ENCODE data around the gene VGLL4. TPM values are rescaled to one million over a fixed set of nuclear protein-coding genes. Genes with fewer than 3 reads are reported as not detected.
"Not testable (repeated sequence)": the region's sequence is repeated elsewhere in the genome, so short reads cannot be mapped to it uniquely, and the experiment has no call there.

The VGLL4 gene
- total RNA-seq, 2 donors from 2014 or later, result 87.2 to 203 TPM

DNA sequence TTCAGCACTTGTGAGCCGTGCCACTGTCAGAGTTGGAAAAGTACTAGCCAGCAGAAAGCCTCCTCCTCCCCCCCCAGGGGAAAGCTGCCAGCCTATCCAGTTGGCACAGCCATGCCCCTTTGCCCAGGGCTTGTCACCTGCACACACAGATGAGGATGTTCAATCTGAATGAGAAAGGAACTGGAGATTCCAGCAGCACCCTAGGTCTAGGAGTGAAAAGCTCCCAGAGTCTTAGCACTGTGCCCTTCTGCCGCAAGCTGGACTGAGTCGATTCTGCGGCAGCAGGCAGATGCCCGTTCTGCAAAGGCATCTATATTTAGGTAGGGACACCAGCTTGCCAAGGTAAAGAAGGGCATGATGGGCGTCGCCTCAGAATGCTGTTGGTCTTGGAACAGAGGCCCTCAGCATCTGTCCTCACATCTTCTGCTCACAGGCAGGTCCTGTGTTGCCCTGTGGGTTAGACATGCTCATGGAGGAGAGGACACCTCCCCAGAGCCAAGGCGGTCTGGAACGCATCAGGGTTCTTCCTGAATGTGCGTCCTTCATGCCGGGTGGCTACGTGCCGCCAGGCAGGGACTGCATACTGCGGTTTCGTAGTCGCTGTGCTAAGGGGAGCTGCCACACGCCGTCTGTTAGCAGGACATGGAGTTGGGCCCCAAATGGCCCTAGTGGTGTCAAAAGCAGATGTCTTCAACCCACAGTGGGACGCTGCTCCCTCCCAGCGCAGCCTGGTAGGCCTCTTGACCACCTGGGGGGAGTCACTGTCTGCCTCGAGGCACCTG is 109.5 kb downstream of the VGLL4 start:
- Histone ChIP-seq H3K27me3 (replicated peaks; ENCODE audit: insufficient read depth) (no peaks in the 10 kb centered on the region), H3K4me1 (replicated peaks) (peaks cover 5% of the 10 kb centered on the region), H3K36me3 (no peaks in the 10 kb centered on the region), H3K4me3 (no peak overlapping the region), H3K27ac (no peak overlapping the region), H3K9me3 (no peaks in the 10 kb centered on the region)
- DNase-seq (ENCODE audit: low spot score), result peak; percentile 59
- intact Hi-C loops (cut with DNase I), result no loop called here
- 64% methylated on average over 21 of the region's 21 CpGs for WGBS
- TF ChIP-seq, protein P1, sequence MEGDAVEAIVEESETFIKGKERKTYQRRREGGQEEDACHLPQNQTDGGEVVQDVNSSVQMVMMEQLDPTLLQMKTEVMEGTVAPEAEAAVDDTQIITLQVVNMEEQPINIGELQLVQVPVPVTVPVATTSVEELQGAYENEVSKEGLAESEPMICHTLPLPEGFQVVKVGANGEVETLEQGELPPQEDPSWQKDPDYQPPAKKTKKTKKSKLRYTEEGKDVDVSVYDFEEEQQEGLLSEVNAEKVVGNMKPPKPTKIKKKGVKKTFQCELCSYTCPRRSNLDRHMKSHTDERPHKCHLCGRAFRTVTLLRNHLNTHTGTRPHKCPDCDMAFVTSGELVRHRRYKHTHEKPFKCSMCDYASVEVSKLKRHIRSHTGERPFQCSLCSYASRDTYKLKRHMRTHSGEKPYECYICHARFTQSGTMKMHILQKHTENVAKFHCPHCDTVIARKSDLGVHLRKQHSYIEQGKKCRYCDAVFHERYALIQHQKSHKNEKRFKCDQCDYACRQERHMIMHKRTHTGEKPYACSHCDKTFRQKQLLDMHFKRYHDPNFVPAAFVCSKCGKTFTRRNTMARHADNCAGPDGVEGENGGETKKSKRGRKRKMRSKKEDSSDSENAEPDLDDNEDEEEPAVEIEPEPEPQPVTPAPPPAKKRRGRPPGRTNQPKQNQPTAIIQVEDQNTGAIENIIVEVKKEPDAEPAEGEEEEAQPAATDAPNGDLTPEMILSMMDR (IDR thresholded peaks at IDR 0.05), result no peak
- TF ChIP-seq POLR2A (IDR thresholded peaks at IDR 0.05) (no peak), POLR2AphosphoS5 (IDR thresholded peaks at IDR 0.05) (peak; percentile 24)

DNA sequence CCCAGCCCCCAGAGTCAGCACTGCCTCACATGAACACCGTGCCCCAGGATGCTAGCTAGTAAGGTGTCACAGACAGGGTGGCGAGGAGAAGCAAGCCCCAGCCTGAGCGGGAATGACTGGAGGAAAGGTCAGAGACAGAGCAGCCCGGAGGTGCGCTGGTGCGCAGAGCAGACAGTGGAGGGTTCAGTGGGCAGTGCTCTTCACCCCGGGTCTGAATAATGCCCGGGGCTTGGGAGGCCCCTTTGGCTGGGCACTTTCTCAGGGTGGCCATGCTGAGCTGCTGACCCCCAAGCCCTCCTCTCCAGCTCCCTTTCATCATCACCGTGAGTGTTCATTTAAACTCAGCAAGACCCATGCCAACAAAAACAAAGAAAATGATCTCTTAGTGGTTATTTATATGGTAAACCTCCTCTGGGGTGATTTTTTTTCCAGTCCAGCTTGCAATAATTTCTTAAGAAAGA is 110.8 kb downstream of the VGLL4 start:
- Histone ChIP-seq H3K4me3 (no peak overlapping the region), H3K9me3 (no peaks in the 10 kb centered on the region), H3K27me3 (replicated peaks; ENCODE audit: insufficient read depth) (no peaks in the 10 kb centered on the region), H3K27ac (no peak overlapping the region), H3K36me3 (no peaks in the 10 kb centered on the region), H3K4me1 (replicated peaks) (peaks cover 5% of the 10 kb centered on the region)
- DNase-seq (ENCODE audit: low spot score), result no peak
- 56% methylated on average over 9 of the region's 9 CpGs for WGBS
- intact Hi-C loops (cut with DNase I), result no loop called here
- no peak for TF ChIP-seq POLR2A (IDR thresholded peaks at IDR 0.05)
- TF ChIP-seq, protein P1 (IDR thresholded peaks at IDR 0.05), result no peak
- TF ChIP-seq POLR2AphosphoS5 (IDR thresholded peaks at IDR 0.05), result no peak

DNA sequence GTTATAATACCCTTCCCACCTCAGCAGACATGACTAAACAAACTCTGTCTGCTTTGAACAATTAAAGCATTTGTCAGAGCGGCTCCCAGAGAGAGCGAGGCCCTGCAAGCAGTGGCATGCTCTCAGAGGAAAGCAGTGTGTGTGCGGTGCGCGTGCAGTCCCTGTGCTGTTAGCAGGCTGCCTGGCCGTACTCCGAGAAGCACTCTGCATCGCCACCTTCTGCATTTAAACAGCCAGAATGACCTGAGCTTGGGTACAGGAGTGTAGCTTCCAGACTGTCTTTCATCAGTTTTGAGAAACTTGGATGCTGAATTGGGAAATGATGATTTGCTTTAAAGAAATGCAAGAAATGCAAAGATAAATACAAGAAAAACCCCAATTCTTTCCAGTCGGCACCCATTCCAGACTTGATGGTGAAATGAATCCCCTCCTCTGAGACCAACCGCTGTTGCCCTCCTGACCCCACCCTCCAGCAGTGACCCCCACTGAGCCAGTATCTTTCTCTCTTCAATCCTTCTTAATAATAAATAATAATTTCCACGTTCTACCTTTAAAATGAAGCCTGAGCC is 113.5 kb downstream of the VGLL4 start:
- H3K4me3 ChIP-seq, result no peak overlapping the region
- H3K27me3 ChIP-seq (replicated peaks; ENCODE audit: insufficient read depth), result no peaks in the 10 kb centered on the region
- peak; percentile 80 for DNase-seq (ENCODE audit: low spot score)
- H3K4me1 ChIP-seq (replicated peaks), result peaks cover 5% of the 10 kb centered on the region
- H3K36me3 ChIP-seq, result no peaks in the 10 kb centered on the region
- no peaks in the 10 kb centered on the region for H3K9me3 ChIP-seq
- no peak overlapping the region for H3K27ac ChIP-seq
- intact Hi-C loops (cut with DNase I), result no loop called here
- TF ChIP-seq, protein P1 (IDR thresholded peaks at IDR 0.05), result peak in 1 of 4 experiments; percentile 23
- no peak for TF ChIP-seq POLR2A (IDR thresholded peaks at IDR 0.05)
- peak; percentile 70 for TF ChIP-seq POLR2AphosphoS5 (IDR thresholded peaks at IDR 0.05)
- 28% methylated on average over 11 of the region's 11 CpGs for WGBS

DNA sequence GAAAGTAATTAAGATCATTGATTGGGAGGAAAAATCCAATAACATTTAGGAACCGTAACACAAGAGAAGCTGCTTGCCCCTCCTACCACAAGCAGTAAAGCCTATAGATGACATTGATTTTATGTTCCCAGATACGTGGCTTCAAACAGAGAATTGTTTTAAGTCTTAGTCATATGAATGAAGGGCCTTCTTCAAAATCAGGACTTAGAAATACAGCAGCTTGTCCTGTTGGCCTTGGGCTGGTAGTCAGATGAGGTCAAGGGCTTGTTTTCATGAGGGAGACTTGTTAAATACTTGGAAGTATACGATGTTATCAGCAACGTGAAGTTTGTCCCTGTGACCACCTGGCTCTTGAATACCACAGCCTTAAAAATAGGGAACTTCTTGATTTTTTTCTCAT is 114.4 kb downstream of the VGLL4 start:
- WGBS, result 45% methylated on average over 4 of the region's 4 CpGs
- intact Hi-C loops (cut with DNase I), result loop anchor here (10.0 kb wide), 1 partner anchor 144 kb away; no protein-coding TSS in a partner anchor
- H3K27ac ChIP-seq, result no peak overlapping the region

DNA sequence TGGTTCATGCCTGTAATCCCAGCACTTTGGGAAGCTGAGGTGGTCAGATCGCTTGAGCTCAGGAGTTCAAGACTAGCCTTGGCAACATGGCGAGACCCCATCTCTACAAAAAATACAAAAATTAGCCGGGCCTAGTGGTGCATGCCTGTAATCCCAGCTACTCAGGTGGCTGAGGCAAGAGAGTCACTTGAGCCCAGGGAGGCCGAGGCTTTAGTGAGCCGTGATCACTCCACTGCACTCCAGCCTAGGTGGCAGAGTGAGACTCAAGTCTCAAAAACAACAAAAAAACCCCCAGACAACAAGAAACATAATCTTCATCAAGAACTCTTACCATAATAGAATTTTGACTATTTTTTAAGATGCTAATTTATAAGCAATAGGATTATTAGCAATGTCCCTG is 117.6 kb downstream of the VGLL4 start:
- not testable (repeated sequence) for H3K27me3 ChIP-seq (replicated peaks; ENCODE audit: insufficient read depth); H3K36me3 ChIP-seq; H3K4me1 ChIP-seq (replicated peaks); H3K27ac ChIP-seq; H3K4me3 ChIP-seq; H3K9me3 ChIP-seq; DNase-seq (ENCODE audit: low spot score)
- intact Hi-C loops (cut with DNase I), result loop anchor here (10.0 kb wide), 1 partner anchor 141 kb away; no protein-coding TSS in a partner anchor
- 98% methylated on average over 5 of the region's 5 CpGs for WGBS

More for the DNA sequence above, 114.4 kb downstream of the VGLL4 start:
- Histone ChIP-seq H3K36me3 (no peaks in the 10 kb centered on the region), H3K4me1 (replicated peaks) (peaks cover 5% of the 10 kb centered on the region), H3K4me3 (no peak overlapping the region), H3K9me3 (no peaks in the 10 kb centered on the region), H3K27me3 (replicated peaks; ENCODE audit: insufficient read depth) (no peaks in the 10 kb centered on the region)
- no peak for DNase-seq (ENCODE audit: low spot score)
- TF ChIP-seq POLR2A (IDR thresholded peaks at IDR 0.05), result no peak
- no peak for TF ChIP-seq POLR2AphosphoS5 (IDR thresholded peaks at IDR 0.05)
- TF ChIP-seq, protein P1 (IDR thresholded peaks at IDR 0.05), result no peak

All from prostate gland (tissue), 2 donors.